Cardiac fibroblast (primary cell): ENCODE results near the gene PKDCC.

Source experiments
- DNase-seq, 2 donors: peaks; one replicate each; pipeline versions ENCODE4 v3.0.0 to v3.0.0-alpha.2; 2010; ENCODE audit warnings: low read depth in 2 of 2
- H3K4me3 ChIP-seq, 2 donors: replicated peaks in 1 of 2; 1 replicate in 1 of 2; 2 replicates in 1 of 2; pipeline ENCODE4 v1.5.1; 2011; ENCODE audit warnings: low read depth in 2 of 2, low read length in 2 of 2, mild to moderate bottlenecking in 2 of 2, moderate library complexity in 1 of 2
- CTCF ChIP-seq: IDR thresholded peaks from one replicate; pipeline ENCODE4 v1.5.1; 2011; ENCODE audit warnings: low read depth, mild to moderate bottlenecking, low read length, inconsistent platforms

Gene PKDCC

GRCh38 chr2:42054714-42055430 is 7.1 kb downstream of the PKDCC start:
- no peak overlapping the region for H3K4me3 ChIP-seq
- TF ChIP-seq CTCF = no peak
- no peak for DNase-seq

GRCh38 chr2:42055573-42056514 is 8.0 kb downstream of the PKDCC start:
- no peak overlapping the region for H3K4me3 ChIP-seq
- TF ChIP-seq CTCF = no peak
- no peak for DNase-seq

- DNase-seq = no peak
- TF ChIP-seq CTCF = no peak
- no peak overlapping the region for H3K4me3 ChIP-seq
These were observed 9.5 kb downstream of the PKDCC start for GRCh38 chr2:42057159-42057901.

- no peak for TF ChIP-seq CTCF
- DNase-seq = no peak
- no peak overlapping the region for H3K4me3 ChIP-seq
These were observed 10.2 kb downstream of the PKDCC start for GRCh38 chr2:42057902-42058450.

- no peak overlapping the region for H3K4me3 ChIP-seq
- DNase-seq = no peak
- no peak for TF ChIP-seq CTCF
These were observed 11.6 kb downstream of the PKDCC start for GRCh38 chr2:42059261-42059898.

- no peak overlapping the region for H3K4me3 ChIP-seq
- TF ChIP-seq CTCF = no peak
- no peak for DNase-seq
These were observed 12.2 kb downstream of the PKDCC start for GRCh38 chr2:42060028-42060427.
